Transverse colon (tissue), 4 donors: ENCODE data around the gene EPS8. TPM values are rescaled to one million over a fixed set of nuclear protein-coding genes. Genes with fewer than 3 reads are reported as not detected.

Source experiments
- DNase-seq: peaks from one replicate; pipeline ENCODE4 v3.0.0-alpha.2; 2019
- H3K27ac ChIP-seq, 4 donors: fragments of 200-600 bp; sonication (generic); 2 replicates each; pipeline ENCODE4 v1.5.1; 2016 to 2018; ENCODE audit warnings: inconsistent platforms in 4 of 4
- H3K27me3 ChIP-seq: fragments of 200-600 bp; sonication (generic); 2 replicates; pipeline ENCODE4 v1.5.1; 2017; ENCODE audit warnings: inconsistent platforms
- H3K36me3 ChIP-seq, 4 donors: fragments of 200-600 bp; sonication (generic); 2 replicates each; pipeline ENCODE4 v1.5.1; 2017 to 2019; ENCODE audit warnings: inconsistent platforms in 4 of 4
- H3K4me1 ChIP-seq, 4 donors: fragments of 200-600 bp; sonication (generic); 2 replicates each; pipeline ENCODE4 v1.5.1; 2017 to 2020; ENCODE audit warnings: inconsistent platforms in 4 of 4
- H3K4me3 ChIP-seq, 4 donors: fragments of 200-600 bp; sonication (generic); 1 replicate in 1 of 4; 2 replicates in 3 of 4; pipeline versions ENCODE4 v1.5.1 to v1.6.1; 2017 to 2019; ENCODE audit warnings: inconsistent platforms in 4 of 4
- H3K9me3 ChIP-seq, 2 donors: fragments of 200-600 bp; sonication (generic); 2 replicates each; pipeline ENCODE4 v1.5.1; 2017 to 2019; ENCODE audit warnings: inconsistent platforms in 2 of 2
- EP300 ChIP-seq: sonication (generic); formaldehyde crosslinking; IDR thresholded peaks from one replicate; pipeline ENCODE4 v1.6.1; 2017; ENCODE audit warnings: antibody characterized with exemption, low read depth
- POLR2A ChIP-seq: fragments of 450-650 bp; IDR thresholded peaks from one replicate; pipeline ENCODE4 v1.6.1; 2016; ENCODE audit warnings: antibody characterized with exemption, mild to moderate bottlenecking, moderate library complexity
- POLR2AphosphoS5 ChIP-seq, 3 donors: sonication (generic); formaldehyde crosslinking; IDR thresholded peaks; one replicate each; pipeline ENCODE4 v1.6.1; 2016; ENCODE audit warnings: antibody characterized with exemption in 3 of 3
- WGBS, 2 donors: methylation state at CpG; one replicate each; pipeline ENCODE4 v1.1.5; 2018; ENCODE audit warnings: low coverage in 1 of 2; 5-methylcytosine and 5-hydroxymethylcytosine counted together
- in situ Hi-C, 4 donors: fragments of 200-750 bp; cut with MboI; loops; one replicate each; pipeline versions ENCODE4 v1.15.0 to v1.15.1; 2017; ENCODE audit warnings: low sequenced_read_pairs in 3 of 4, low pct_ligation_motif_present in 1 of 4, low pct_unique_long_range_greater_than_20kb in 1 of 4
- intact Hi-C: fragments of 100-400 bp; cut with DNase I; formaldehyde crosslinking; loops from one replicate; pipeline ENCODE4 v1.15.1; 2023; ENCODE audit warnings: low total_unique reads
- total RNA-seq, 4 donors: library from RNA; depleted of rRNA; stranded (reverse); fragments of >200 nt; gene quantifications; one replicate each; pipeline ENCODE4 v1.1.0, GENCODE V29; 2016
- TF ChIP-seq, protein P1 (sequence below), 5 experiments: fragments of 200-600 bp in 3 of 5; fragments of 450-650 bp in 2 of 5; sonication (generic) in 3 of 5; IDR thresholded peaks; 1 replicate in 2 of 5; 2 replicates in 3 of 5; pipeline ENCODE4 v1.5.1; 2016 to 2017; ENCODE audit warnings: antibody characterized with exemption in 5 of 5, inconsistent platforms in 3 of 5, mild to moderate bottlenecking in 2 of 5, moderate library complexity in 1 of 5

EPS8 gene
- total RNA-seq, 4 donors from 2014 or later = 55.1 to 180 (median 140) TPM

DNA sequence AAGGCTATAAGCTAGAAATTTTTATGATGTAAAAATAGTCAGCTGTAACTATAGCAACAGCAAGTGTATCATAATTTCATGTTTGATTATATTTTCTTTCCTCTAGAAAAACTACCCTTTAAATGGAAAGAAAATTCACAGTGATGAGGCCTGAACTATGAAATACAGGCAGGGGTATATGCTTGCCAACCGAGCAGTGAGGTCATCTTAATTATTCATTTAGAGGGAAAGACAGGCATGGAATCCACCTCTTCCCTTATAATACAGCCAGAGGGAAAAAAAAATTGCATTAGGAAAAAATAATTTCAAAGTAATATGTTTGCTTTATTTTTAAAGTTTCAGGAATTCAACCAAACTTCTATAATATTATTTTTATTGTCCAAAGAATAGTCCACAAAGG lies 139.8 kb downstream of the EPS8 start:
- Histone ChIP-seq H3K4me1 (no peaks in the 10 kb centered on the region), H3K36me3 (peaks cover 0 to 24% (median 9%) of the 10 kb centered on the region in 4 donors), H3K4me3 (no peak overlapping the region), H3K9me3 (no peaks in the 10 kb centered on the region), H3K27me3 (no peaks in the 10 kb centered on the region), H3K27ac (no peak overlapping the region)
- 45 to 61% methylated on average over 1 of the region's 1 CpG for WGBS, 2 donors
- intact Hi-C loops (no loop called here), in situ Hi-C loops (no loop called here)
- no peak for DNase-seq
- no peak for TF ChIP-seq POLR2AphosphoS5 (IDR thresholded peaks at IDR 0.05)
- TF ChIP-seq, protein P1, sequence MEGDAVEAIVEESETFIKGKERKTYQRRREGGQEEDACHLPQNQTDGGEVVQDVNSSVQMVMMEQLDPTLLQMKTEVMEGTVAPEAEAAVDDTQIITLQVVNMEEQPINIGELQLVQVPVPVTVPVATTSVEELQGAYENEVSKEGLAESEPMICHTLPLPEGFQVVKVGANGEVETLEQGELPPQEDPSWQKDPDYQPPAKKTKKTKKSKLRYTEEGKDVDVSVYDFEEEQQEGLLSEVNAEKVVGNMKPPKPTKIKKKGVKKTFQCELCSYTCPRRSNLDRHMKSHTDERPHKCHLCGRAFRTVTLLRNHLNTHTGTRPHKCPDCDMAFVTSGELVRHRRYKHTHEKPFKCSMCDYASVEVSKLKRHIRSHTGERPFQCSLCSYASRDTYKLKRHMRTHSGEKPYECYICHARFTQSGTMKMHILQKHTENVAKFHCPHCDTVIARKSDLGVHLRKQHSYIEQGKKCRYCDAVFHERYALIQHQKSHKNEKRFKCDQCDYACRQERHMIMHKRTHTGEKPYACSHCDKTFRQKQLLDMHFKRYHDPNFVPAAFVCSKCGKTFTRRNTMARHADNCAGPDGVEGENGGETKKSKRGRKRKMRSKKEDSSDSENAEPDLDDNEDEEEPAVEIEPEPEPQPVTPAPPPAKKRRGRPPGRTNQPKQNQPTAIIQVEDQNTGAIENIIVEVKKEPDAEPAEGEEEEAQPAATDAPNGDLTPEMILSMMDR (IDR thresholded peaks at IDR 0.05) = no peak
- TF ChIP-seq EP300 = no peak
- no peak for TF ChIP-seq POLR2A

DNA sequence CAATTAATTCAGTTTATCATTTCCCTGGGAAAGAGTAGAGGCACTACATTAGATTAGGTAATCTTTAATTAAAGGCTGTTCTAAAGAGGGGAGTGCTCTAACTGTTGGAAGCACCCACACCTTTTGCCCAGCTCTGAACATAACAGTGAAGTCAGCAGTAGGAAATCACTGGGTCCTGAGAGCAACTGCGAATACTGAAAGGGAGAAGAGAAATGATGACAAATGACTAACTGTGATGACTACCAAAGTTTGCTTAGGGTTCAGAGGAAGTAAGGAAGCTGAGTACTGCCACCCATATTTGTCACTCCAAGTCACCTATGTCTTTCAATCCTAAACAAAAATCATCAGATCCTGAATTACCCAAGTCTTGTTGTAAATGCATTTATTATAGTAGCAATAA lies 140.6 kb downstream of the EPS8 start:
- H3K9me3 ChIP-seq = no peaks in the 10 kb centered on the region
- TF ChIP-seq POLR2A = no peak
- TF ChIP-seq EP300 = no peak
- no peak for TF ChIP-seq POLR2AphosphoS5 (IDR thresholded peaks at IDR 0.05)
- TF ChIP-seq, protein P1 (IDR thresholded peaks at IDR 0.05) = no peak
- DNase-seq = no peak
- no peaks in the 10 kb centered on the region for H3K27me3 ChIP-seq
- H3K4me3 ChIP-seq = no peak overlapping the region
- in situ Hi-C loops = no loop called here
- H3K36me3 ChIP-seq = peaks cover 0 to 24% (median 9%) of the 10 kb centered on the region in 4 donors
- no peak overlapping the region for H3K27ac ChIP-seq
- 71 to 81% methylated on average over 1 of the region's 1 CpG for WGBS, 2 donors
- intact Hi-C loops = no loop called here
- no peaks in the 10 kb centered on the region for H3K4me1 ChIP-seq

DNA sequence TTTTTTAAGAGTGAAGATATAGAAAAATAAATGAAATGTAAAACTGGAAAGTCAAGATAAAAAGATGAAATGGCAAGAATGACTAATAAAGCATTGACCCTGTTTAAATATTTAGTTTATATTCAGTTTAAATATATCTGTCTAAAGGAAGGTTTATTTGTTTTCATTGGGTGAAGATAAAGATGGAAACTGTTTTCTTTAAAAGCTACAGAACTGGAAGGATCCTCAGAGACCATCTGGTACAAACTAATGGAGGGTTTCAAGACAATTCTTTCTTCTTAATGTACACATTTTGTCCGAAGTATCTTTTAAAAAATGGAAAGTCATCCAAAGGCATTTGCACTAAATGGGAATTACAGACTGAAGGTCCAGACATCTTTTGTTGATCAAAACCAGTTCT lies 142.6 kb downstream of the EPS8 start:
- H3K4me1 ChIP-seq = no peaks in the 10 kb centered on the region
- in situ Hi-C loops = no loop called here
- 0% methylated on average over 1 of the region's 1 CpG; no CpG with 5 or more reads in 1 of the 2 donors for WGBS, 2 donors
- H3K9me3 ChIP-seq = no peaks in the 10 kb centered on the region
- H3K36me3 ChIP-seq = peaks cover 0 to 24% (median 11%) of the 10 kb centered on the region in 4 donors
- intact Hi-C loops = no loop called here
- no peaks in the 10 kb centered on the region for H3K27me3 ChIP-seq
- no peak overlapping the region for H3K27ac ChIP-seq
- no peak overlapping the region for H3K4me3 ChIP-seq
- DNase-seq = no peak
- TF ChIP-seq POLR2A (no peak), EP300 (no peak), POLR2AphosphoS5 (IDR thresholded peaks at IDR 0.05) (no peak)
- TF ChIP-seq, protein P1 (IDR thresholded peaks at IDR 0.05) = no peak

DNA sequence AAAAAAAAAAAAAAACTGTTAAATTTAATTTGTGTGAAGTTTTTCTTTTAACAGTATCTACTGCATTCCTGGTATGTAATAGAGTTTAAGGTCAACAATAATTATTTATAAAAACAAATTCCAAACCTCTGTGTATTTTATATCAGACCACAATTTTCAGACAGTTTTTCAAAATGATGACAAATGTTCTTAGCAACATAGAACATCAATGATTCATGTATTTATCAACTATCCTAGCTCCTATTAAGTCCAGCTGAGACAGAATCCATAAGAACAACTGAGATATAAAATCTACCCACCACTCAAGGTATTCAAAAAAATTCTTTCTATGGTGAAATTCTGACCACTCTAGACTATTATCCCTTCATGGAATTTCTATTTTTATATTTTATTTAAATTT lies 144.5 kb downstream of the EPS8 start:
- in situ Hi-C loops = no loop called here
- Histone ChIP-seq H3K27ac (no peak overlapping the region), H3K4me1 (no peaks in the 10 kb centered on the region), H3K9me3 (no peaks in the 10 kb centered on the region), H3K36me3 (peaks cover 0 to 35% (median 14%) of the 10 kb centered on the region in 4 donors), H3K4me3 (no peak overlapping the region), H3K27me3 (no peaks in the 10 kb centered on the region)
- TF ChIP-seq POLR2AphosphoS5 (IDR thresholded peaks at IDR 0.05) (no peak), POLR2A (no peak), EP300 (no peak)
- TF ChIP-seq, protein P1 (IDR thresholded peaks at IDR 0.05) = no peak
- no peak for DNase-seq
- intact Hi-C loops = no loop called here
